A673 (cell line): ENCODE measurements around the gene RAB18. TPM values are rescaled to one million over a fixed set of nuclear protein-coding genes. Genes with fewer than 3 reads are reported as not detected.

Source experiments
- BruUV-seq: library from RNA; stranded (reverse); fragments of 400-500 nt; replicated peaks from 2 replicates; lab custom pipeline; 2021; lab: Mats Ljungman, UMichigan
- CTCF ChIA-PET: fragments of 300-600 bp; sonication (Branson Sonifier 250); formaldehyde crosslinking; loops from one replicate; lab custom pipeline; 2022; ENCODE audit warnings: antibody characterized with exemption; lab: Charles Lee
- POLR2A ChIA-PET: fragments of 300-600 bp; sonication (Branson Sonifier 250); formaldehyde crosslinking; loops from one replicate; lab custom pipeline; 2022; ENCODE audit warnings: antibody characterized with exemption; ENCODE audit not compliant: low non-redundant PET; lab: Charles Lee
- DNase-seq: peaks from one replicate; pipeline ENCODE4 v3.0.0-alpha.2; 2015; ENCODE audit warnings: low spot score
- H3K27ac ChIP-seq: fragments of 200-600 bp; sonication (generic); 2 replicates; pipeline ENCODE4 v1.5.1; 2016; ENCODE audit warnings: mixed run types, low read depth, mild to moderate bottlenecking, mixed read lengths, antibody characterized with exemption, low read length; ENCODE audit not compliant: poor library complexity, severe bottlenecking
- H3K27me3 ChIP-seq: fragments of 200-600 bp; sonication (generic); replicated peaks from 2 replicates; pipeline ENCODE4 v1.6.1; 2017; ENCODE audit warnings: mixed run types, low read depth, mild to moderate bottlenecking, mixed read lengths, antibody characterized with exemption, low read length; ENCODE audit not compliant: insufficient read depth, poor library complexity
- H3K36me3 ChIP-seq: fragments of 200-600 bp; sonication (generic); 2 replicates; pipeline ENCODE4 v1.6.1; 2016; ENCODE audit warnings: mixed run types, mild to moderate bottlenecking, mixed read lengths, antibody characterized with exemption, low read length; ENCODE audit not compliant: insufficient read depth, poor library complexity, severe bottlenecking
- H3K4me1 ChIP-seq: fragments of 200-600 bp; sonication (generic); 2 replicates; pipeline ENCODE4 v1.6.1; 2017; ENCODE audit warnings: mixed run types, mild to moderate bottlenecking, mixed read lengths, antibody characterized with exemption, low read length; ENCODE audit not compliant: insufficient read depth, poor library complexity, severe bottlenecking
- H3K4me3 ChIP-seq: fragments of 200-600 bp; sonication (generic); 2 replicates; pipeline ENCODE4 v1.5.1; 2016; ENCODE audit warnings: low read depth, mixed run types, mild to moderate bottlenecking, mixed read lengths, low read length; ENCODE audit not compliant: poor library complexity, severe bottlenecking
- H3K9me3 ChIP-seq: fragments of 200-600 bp; sonication (generic); 2 replicates; pipeline ENCODE4 v1.6.1; 2016; ENCODE audit warnings: mixed run types, low read depth, mild to moderate bottlenecking, mixed read lengths, antibody characterized with exemption, low read length; ENCODE audit not compliant: poor library complexity, severe bottlenecking
- CTCF ChIP-seq: fragments of 300-800, 200-600 bp; sonication (generic); conservative IDR thresholded peaks from 2 replicates; pipeline ENCODE4 v1.5.1; 2017; ENCODE audit warnings: low read depth, mild to moderate bottlenecking, antibody characterized with exemption, low read length, moderate library complexity, mixed read lengths
- EZH2 ChIP-seq: fragments of 200-600 bp; sonication (generic); IDR thresholded peaks from 2 replicates; pipeline ENCODE4 v1.6.1; 2017; ENCODE audit warnings: borderline replicate concordance, low read depth, mild to moderate bottlenecking, mixed read lengths, antibody characterized with exemption, low read length; ENCODE audit not compliant: poor library complexity, severe bottlenecking
- intact Hi-C: fragments of 100-400 bp; cut with micrococcal nuclease; formaldehyde crosslinking; loops from one replicate; pipeline ENCODE4 v1.10.0; 2022; ENCODE audit not compliant: unreplicated experiment
- total RNA-seq: library from RNA; stranded (reverse); gene quantifications from 2 replicates; pipeline ENCODE4 v1.2.3, GENCODE V29; 2021

The RAB18 gene
- total RNA-seq, 1 experiment from 2014 or later, result 110 TPM

GRCh38 chr10:27485368-27485767 lies 18.7 kb upstream of the RAB18 start:
- intact Hi-C loops, result no loop called here
- peaks cover 37% of the 10 kb centered on the region for H3K27me3 ChIP-seq
- no peak overlapping the region for H3K27ac ChIP-seq
- POLR2A ChIA-PET, result no interaction called here
- H3K4me1 ChIP-seq, result no peaks in the 10 kb centered on the region
- no peak for DNase-seq
- no peak for TF ChIP-seq EZH2
- TF ChIP-seq CTCF, result no peak
- H3K36me3 ChIP-seq, result no peaks in the 10 kb centered on the region
- CTCF ChIA-PET, result no interaction called here
- no peak overlapping the region for H3K4me3 ChIP-seq
- no peaks in the 10 kb centered on the region for H3K9me3 ChIP-seq
- no TSS peak for BruUV-seq

- intact Hi-C loops, result no loop called here
- POLR2A ChIA-PET, result interaction anchor here (0.5 kb wide), 1 partner anchor 90 kb away, joined by 5 read pairs; no protein-coding TSS in a partner anchor
- H3K27ac ChIP-seq, result no peak overlapping the region
- no TSS peak for BruUV-seq
- DNase-seq, result no peak
- H3K4me3 ChIP-seq, result no peak overlapping the region
- no peaks in the 10 kb centered on the region for H3K36me3 ChIP-seq
- CTCF ChIA-PET, result interaction anchor here (0.7 kb wide), 1 partner anchor 47 kb away, joined by 3 read pairs; no protein-coding TSS in a partner anchor
- H3K9me3 ChIP-seq, result no peaks in the 10 kb centered on the region
- TF ChIP-seq CTCF (no peak), EZH2 (no peak)
- H3K4me1 ChIP-seq, result no peaks in the 10 kb centered on the region
- H3K27me3 ChIP-seq, result peaks cover 37% of the 10 kb centered on the region
Measured at GRCh38 chr10:27485986-27486385, 18.1 kb upstream of the RAB18 start.

GRCh38 chr10:27490807-27491206 lies 13.3 kb upstream of the RAB18 start:
- ChIA-PET POLR2A (no interaction called here), CTCF (no interaction called here)
- Histone ChIP-seq H3K4me1 (no peaks in the 10 kb centered on the region), H3K9me3 (no peaks in the 10 kb centered on the region), H3K27me3 (peaks cover 33% of the 10 kb centered on the region), H3K36me3 (no peaks in the 10 kb centered on the region), H3K4me3 (no peak overlapping the region), H3K27ac (no peak overlapping the region)
- no peak for DNase-seq
- no peak for TF ChIP-seq CTCF
- TF ChIP-seq EZH2, result no peak
- intact Hi-C loops, result no loop called here
- no TSS peak for BruUV-seq
